NCI-H146 (cell line): ENCODE data around the gene SETD2.
"Not testable (repeated sequence)": the region's sequence is repeated elsewhere in the genome, so short reads cannot be mapped to it uniquely, and the experiment has no call there.

ENCODE experiments used
- DNase-seq: peaks from one replicate; lab custom pipeline; 2025; lab: John Stamatoyannopoulos, UW

The SETD2 gene

DNA sequence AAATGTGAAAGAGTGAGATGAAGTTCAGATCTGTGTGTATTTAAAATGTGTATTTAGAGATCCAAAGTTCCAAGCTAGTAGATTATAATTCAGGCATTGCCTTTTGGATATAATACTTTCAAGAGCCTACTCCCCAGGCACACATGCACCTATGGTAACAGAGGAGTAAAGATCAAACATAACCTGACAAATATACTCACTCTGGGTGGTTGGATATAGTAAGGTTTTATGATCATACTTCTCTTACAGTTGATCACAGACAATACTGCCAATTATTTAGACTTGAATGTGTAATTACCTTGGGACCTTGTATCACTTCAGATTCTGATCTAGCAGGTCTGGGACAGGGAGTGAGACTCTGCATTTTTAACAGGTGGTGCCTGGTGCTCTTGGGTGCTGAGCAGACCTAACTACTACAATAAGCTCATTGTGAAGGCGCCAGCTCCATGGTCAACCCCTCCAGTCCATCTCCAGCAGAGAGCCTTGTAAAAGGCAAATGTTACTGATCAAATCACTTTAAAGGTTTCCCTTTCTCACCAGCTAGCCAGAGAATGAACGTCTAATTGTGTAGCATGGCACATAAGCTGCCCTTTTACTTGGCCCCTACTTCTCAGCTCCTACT is 128.9 kb downstream of the SETD2 start:
- DNase-seq, result no peak

DNA sequence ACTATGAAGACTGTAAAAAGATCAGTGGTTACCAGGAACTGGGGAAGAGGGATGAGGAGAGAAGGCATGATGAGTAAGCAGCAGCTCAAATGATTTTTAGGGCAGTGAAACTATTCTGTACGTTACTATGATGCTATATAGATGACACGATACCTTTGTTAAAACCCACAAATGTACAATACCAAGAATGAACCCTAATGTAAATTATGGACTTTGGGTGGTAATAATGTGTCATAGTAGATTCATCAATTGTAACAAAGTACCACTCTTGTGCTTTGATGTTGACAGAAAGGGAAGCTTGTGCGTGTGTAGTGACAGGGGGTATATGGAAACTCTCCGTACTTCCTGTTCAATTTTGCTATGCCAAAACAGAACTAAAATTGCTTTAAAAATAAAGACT is 132.9 kb downstream of the SETD2 start:
- not testable (repeated sequence) for DNase-seq

DNA sequence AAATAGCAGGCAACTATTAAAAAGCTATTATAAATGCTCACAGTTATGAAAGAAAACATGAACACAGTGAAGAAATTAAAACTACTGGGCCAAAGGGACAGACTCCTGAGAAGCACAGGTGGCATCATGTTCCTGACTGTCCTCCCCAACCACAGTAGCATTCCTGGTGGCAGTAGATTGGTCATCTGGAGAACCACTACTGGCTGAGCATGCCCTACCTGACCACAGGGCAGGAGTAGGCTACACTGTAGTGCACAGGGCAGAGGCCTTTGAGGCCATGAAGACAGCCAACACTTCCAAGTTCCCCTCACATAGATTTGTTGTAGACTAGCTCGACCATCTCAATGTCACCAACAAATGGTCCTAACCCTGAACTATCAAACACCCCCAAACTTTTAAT is 135.2 kb downstream of the SETD2 start:
- no peak for DNase-seq

DNA sequence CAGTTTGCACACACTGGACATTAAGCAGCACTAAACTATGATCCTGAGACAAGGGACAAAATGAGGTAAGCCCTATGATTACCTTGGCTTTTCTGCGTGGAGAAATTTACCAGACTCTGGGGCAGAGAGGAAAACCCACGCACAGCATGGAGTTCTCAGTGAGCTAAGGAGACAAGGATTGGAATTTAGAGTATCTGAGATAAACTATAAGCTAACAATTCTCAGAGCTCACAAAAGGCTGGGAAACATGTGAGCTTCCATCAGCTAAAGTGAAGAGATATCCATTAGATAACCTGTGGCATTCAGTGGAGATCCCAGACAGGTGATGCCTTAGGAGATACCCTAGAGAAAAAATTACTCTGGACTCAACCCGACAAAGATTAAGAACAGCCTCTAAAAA is 135.8 kb downstream of the SETD2 start:
- no peak for DNase-seq

DNA sequence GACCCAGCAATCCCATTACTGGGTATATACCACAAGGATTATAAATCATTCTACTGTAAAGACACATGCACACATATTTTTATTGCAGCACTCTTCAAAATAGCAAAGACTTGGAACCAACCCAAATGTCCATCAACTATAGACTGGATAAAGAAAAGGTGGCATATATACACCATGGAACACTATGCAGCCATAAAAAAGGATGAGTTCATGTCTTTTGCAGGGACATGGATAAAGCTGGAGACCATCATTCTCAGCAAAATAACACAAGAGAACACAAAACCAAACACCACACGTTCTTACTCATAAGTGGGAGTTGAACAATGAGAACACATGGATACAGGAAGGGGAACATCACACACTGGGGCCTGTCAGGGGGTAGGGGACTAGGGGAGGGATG is 137.5 kb downstream of the SETD2 start:
- DNase-seq, result not testable (repeated sequence)

DNA sequence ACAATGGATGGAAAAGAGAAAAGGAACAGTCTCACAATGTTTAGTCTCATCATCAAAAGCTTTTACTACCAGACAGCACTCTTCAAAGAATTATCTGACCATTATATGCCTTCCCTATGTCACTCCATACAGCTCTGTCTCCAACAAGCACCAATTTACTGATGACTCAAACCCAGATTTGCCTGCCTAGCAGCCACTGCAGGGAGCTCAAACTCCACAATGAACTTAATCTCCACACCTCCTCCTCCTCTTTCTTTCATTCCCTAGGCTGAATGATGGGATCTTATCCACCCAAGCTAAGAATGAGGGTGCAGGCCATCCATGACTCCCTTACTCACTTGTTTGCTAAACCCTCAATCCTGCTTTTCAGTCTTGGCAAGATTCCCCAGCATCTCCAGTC is 139.0 kb downstream of the SETD2 start:
- DNase-seq, result no peak

DNA sequence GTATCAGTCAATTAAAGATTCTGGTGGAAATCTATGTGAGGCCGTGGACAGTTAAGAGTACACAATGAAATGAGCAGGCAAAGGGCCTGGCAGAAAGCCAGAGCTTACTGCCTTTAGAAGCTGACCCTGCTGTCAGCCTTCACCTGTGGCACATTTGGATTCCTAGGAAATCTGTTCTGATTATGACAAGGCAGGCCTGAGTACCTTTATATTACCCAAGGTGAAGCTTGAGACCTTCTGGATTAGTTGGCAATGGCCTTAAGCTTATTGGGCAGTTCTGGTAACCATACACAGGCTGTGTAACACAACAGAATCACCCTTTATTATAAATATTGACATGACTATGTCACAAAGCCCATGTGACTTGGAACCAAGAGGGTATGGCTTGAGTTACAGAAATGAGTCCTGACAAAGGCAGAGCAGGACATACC is 141.3 kb downstream of the SETD2 start:
- DNase-seq, result peak; percentile 40

DNA sequence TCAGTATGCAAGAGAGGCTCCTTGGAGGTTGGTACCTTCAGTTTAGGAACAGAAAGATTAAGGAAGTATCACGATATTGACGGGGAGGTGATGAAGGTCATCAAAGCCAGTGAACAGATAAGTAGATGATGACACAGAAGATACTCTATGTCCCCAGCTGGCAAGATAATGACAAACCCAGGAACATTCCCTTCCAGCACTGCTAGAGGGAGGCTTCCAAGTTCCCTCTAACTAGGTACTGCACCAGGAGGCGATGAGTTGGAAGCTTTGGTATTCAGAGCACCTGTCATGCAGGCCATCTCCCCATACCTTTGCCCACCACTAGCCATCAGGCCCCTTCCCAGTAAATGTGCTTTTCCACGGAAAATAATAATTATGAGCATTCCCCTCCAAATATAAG is 143.6 kb downstream of the SETD2 start:
- no peak for DNase-seq

DNA sequence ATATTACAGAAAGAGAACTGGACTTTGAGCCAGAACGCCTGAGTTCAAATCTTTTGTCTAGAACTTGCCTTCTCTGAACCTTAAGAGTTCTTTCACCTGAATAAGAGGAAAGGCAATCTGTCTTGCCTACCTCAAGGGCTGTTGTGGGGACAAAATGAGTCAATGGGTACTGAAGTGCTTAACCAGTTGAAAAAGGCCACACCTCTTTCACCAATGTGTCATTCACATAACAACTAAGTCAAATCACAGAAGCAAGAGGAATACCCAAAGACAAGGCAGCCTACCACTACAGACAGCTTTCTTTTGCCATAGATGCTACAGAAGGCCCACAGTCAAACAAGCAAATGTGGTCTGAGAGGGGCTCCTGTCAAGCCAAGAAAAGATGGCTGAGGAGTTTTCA is 144.7 kb downstream of the SETD2 start:
- DNase-seq, result no peak

DNA sequence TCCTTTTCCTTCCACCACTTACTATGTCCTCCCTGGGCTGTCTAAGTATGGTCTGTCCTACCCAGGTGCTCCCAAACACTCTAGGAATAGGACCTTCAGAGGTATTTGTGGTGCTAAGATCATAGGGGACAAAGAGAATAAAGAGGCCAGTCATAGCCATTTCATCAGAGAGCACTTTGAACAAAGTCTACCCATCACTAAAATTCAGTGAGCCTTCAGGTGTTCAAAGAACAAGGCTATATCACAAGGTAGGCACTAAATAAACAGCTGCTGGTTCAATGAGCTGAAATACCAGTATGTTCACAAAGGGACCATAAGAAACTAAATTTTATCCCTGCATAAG is 145.7 kb downstream of the SETD2 start:
- no peak for DNase-seq

DNA sequence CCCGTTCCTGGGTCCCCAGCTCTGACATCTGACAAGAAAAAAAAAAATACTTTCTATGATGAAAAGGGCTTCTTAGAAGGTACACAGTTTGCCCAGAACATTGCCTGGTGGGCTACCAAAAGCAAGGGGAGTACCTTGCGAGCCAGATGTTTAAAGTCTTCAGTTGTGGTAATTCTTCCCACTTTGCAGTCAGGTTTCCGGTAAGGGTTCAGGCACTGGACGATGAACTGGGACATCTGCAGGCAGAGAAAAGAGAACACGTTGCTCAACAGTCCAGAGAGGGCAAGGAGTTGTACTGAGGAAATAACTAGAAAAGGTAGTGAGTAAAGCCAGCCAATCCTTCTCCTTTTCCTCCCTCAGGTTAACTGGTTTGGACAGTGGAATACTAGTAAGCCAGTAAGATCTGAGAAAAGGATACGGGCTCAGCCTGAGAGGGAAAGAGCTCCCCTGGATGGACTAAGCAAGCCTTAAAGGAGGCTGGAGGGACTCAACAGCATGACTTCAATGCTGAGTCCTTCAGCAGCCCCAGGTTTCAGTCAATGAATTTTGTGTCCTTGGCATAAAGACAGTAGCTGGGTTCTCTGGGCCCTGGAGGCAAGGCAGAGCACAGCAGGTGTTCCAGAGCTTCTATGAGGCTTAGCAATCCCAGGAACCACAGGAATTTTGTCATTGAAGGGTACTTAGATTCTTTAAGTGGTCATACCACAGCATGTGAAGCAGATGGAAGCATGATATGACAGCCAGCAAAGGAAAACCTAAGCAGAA is 146.2 kb downstream of the SETD2 start:
- no peak for DNase-seq

DNA sequence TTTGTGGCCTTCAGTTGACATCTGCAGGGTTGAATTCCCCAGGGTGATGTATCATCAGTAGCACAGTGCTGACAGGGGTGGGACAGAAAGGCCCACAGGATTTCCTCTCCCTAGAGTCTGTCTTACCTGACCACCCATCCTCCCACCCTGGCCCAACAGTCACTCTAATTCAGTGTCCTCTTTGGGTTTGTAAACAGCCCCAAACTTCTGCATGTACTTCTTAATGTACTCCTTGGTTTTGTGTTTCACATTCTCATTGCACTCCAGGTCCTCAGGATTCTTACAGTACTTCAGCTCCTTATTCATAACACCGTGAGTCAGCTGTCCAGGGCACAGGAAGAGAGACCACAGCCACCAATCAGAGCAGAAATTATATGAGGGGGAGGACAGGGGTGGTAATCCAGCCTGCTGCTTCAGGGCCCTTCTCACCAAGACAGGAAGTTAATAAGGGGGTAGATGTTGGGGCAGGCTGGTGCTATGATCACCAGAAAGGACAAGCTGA is 146.9 kb downstream of the SETD2 start:
- no peak for DNase-seq

DNA sequence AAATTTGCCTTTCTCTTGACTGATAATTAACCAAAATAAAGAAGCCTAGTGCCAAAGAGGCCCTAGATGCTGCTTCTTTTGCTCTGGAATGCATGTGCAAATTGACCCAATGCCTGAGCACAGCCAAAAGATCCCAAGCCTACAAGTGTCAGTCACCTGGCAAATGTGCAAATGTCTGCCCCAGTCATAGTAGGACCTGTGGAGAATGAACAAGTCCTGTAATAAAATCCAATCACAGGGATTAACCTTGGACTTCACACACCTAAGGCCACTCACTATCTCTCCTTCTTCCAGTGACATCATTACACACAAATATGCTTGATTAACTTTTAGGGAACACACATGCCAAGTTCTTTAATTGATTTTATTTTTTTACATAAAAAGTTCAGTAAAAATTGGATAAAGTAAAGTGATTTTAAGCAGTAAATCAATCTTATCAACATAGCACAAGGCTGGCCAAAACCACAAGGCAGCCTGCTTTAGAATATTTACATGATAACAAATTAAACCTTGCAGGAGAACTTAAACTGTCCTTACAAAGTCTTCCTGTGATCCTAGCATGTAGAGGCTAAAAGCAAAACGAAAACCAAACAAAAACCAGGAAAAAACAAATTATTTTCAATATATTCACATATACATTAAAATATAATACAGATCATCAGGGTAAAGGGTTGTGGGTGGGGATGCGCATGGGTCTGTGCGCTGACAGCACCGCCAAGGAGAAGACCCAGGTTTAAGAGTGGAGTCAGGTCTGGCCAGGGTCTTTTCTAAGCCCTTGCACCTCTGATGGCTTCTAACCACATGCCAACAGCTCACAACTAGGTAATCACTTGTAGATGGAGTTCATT is 147.6 kb downstream of the SETD2 start:
- DNase-seq, result no peak

DNA sequence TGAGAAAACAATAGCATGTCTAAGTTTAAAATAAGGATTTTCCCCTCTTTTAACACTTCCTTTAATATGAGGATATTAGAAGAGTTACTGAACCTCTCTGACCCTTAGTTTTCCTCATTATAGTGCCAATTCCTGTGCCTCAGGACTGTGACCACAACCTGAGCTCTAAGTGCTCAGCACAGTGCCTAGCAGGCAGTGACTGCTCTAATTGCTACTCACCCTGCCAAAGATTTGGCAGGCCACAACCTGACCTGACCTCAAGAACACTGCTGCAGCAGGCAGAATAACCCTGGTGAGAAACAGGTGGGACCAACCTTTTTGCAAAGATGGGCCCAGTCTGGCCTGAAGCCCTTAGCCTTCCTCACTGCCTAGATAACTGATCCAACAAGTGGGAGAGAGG is 148.8 kb downstream of the SETD2 start:
- DNase-seq, result no peak

DNA sequence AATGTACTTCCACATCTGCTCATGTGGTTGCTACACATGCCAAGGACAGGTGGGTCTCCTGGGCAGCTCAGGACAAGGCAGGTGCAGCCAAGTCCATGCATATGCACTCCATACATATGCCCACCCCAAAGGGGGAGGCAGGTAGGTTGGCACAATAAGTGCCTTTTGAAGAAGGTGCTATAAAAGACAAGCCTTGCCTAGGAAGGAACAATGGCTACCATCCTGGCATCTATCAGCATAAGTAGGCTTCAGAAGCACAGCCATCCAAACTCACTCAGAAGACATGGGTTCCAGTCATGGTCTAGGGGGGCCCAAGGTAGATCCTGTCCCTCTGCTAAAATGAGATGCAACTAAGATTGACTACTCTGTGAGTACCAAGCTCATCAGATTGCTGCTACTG is 149.9 kb downstream of the SETD2 start:
- DNase-seq, result no peak

DNA sequence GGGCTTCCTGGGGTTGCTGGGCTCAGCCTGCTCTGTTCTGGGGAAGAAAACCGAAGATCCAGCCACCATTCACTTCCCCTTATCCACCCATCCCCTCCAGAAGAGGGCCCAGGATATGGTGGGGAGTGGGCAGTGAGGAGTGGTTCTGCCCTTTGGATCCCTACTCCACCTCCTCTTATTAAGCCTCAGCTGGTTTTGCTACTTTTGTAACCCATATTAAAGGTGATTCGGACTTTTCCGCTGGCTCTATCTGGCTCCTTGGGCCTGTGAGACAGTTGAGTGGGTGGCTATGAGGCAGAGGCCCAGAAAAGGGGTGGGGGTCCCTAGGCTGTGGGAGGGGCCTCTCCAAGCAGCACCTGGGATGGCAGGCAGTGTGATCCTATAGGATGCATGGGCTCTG is 150.7 kb downstream of the SETD2 start:
- no peak for DNase-seq

DNA sequence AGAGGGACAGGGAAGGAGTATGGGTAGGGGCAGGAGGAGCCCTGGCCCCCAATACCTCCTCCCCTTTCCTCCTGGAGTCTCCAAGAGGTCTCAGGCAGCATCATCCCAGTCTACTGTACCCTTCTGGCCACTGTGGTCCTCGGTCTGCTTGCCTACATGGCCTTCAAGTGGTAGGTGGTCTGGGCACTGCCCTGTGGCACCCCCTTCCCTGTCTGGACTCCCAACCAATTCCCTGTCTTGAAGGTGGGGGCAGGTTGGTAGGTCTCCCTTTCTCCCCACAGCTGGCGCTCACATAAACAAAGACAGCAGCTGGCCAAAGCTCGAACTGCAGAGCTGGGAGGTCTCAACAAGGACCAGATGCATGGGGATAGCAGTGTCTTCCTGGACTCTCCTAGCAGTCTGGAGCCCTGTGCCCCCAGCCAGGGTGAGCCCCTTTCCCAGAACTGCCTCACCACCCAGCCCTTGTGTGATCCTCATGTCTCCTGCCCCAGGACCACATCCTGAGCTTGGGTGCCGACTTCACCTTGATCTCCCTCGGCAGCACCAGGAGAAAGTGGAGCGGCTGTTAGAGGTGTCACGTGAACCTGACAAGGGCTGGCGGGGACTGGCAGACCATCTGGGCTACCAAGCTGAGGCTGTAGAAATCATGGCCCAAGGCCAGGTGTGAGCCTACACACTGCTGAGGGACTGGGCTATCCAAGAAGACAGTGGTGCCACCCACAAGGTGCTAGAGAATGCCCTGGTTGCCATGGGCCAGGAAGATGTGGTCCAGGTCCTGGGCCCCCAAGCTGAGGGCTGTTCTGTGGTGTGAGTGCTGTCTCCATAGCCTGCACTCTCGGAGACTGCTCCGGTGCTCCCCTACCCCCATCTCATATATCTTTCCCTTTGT is 151.3 kb downstream of the SETD2 start:
- DNase-seq, result no peak

DNA sequence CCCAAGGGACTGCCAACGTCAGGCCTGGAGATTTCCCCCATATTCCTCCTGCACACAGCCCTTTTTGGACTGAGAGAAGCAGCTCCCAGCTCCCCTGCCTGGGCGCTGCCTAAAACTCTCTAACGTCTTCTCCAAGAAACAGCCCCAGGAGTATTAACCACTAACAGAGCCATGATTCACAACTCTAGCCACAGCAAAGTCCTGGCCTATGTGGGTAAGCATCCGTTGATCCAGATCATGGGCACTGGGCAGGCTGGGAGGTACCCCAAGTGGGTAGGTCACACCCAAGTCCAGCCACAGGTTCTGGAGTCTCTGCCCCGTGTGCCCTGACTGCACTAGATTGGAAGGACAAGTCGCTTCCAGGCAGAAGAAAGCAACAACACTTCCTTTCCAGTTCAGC is 152.5 kb downstream of the SETD2 start:
- no peak for DNase-seq

DNA sequence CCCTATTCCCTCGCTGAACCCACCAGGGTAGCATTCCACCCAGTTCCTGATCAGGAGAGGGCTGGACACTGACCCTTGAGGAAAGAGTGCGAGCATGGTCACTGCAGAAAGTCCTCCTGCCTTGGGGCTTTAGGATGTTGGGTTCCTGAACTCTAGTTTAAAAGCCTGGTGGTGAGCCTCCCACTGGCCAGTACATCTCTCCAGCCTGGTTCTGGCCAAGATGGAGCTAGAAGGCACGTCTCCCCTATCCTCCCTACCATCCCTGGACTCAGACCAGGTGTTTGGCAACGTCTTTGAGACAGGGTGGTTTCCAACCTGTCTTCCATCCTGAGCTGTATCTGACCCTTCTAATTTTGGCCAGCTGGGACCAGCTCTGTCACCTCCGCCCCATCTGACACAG is 153.0 kb downstream of the SETD2 start:
- DNase-seq, result no peak

DNA sequence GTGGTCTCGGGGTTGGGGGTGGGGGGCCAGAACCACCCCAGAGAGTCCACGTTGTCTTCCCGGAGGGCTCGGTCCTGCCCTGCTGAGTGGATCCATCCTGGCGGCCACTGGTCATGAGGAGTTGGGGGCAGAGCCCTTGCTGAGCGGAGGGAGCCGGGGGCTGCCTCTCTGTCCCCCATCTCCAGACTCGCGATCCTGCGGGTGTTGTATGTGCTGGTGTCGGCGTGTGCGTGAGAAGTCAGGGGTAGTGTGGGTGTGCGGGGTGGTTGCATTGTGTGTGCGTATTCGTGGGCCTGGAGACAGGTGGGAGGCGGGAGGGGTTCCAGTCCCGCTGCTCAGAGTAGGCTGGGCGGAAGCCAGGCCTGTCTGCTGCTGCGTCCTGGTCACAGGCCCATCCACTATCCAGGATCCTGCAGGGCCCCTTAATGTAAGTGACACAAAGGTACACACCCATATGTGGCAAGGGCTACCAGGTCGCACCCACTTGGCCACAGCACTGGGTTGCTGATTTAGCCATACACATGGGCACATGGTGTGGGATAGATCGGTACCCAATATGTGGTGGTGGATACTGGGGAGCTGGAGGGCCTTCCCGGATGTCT is 153.7 kb downstream of the SETD2 start:
- no peak for DNase-seq
